GM21447 (cell line): ENCODE results near the gene EPO.
"Not testable (repeated sequence)": the region's sequence is repeated elsewhere in the genome, so short reads cannot be mapped to it uniquely, and the experiment has no call there.

ENCODE experiments used
- ATAC-seq: cut with Tn5 transposase; IDR thresholded peaks from one replicate; pipeline ENCODE4 v1.9.1; 2021; ENCODE audit not compliant: unreplicated experiment

The EPO gene

DNA sequence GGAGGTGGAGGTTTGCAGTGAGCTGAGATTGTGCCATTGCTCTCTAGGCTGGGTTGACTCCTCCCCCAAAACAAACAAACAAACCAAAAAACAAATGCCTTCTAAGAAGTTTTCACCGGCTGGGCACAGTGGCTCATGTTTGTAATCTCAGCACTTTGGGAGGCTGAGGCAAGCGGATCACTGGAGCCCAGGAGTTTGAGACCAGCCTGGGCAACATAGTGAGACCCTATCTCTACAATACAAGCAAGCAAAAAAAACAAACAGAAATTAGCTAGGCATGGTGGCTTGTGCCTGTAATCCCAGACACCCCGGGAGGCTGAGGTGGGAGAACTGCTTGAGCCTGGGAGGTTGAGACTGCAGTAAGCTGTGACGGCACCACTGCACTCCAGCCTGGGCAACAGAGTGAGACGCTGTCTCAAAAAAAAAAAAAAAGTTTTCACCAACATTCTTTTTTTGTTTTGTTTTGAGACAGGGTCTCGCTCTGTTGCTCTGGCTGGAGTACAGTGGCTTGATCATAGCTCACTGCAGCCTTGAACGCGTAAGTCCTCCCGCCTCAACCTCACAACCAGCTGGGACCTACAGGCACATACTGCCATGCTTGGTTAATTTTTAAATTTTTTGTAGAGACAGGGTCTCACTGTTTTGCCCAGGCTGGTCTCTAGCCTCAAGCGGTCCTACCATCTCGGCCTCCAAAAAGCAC, 11.8 kb downstream of the EPO start:
- ATAC-seq = no peak

DNA sequence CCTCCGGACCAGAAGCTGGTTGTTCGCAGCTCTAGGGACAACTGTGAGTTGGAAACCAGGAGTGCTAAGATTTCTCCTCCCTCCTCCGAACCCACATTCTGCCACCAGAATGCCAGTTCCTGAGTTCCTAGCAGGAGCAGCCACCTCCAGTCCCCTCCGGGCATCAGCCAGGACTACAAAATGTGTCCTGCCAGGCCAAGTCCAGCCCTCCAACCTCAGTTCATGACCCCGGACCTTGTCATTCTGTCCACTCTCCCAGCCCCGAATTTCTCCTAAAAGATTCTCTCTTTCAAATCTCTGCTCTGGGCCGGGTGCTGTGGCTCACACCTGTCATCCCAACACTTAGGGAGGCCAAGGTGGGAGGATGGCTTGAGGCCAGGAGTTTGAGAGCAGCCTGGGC, 15.5 kb downstream of the EPO start:
- no peak for ATAC-seq

GRCh38 chr7:100736671-100737070, 16.4 kb downstream of the EPO start:
- ATAC-seq = no peak

- no peak for ATAC-seq
These were observed 19.7 kb downstream of the EPO start for GRCh38 chr7:100739934-100740333.

DNA sequence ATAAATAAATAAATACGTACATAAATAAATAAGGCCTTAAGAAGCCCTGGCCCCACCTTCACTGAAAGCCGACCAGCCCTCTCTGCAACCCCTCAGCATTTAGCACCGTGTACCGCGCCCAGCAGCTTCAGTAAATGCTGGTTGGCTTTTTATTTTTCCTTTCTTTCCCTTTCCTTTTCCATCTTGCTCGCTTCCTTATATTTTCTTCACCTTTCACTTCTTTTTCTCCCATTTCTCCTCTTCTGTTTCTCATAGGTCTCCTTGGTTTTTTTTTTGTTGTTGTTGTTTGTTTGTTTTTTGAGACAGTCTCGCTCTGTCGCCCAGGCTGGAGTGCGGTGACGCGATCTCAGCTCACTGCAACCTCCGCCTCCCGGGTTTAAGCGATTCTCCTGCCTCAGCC, 24.3 kb downstream of the EPO start:
- ATAC-seq = no peak

- ATAC-seq = no peak
These were observed 24.9 kb downstream of the EPO start for GRCh38 chr7:100745184-100745583.

DNA sequence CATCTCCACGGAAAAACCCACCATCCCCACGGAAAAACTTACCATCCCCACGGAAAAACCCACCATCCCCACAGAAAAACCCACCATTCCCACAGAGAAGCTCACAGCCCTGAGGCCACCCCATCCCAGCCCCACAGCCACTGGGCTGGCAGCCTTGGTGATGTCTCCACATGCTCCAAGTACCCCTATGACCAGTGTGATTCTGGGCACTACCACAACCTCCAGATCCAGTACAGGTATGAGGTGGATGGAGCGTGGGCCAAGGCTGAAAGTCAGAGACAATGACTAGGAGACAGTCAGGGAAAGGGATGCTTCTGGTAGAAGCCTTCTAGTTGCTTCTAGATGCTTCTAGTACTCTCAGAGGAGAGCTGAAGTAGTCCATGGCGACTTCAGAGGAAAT, 32.7 kb downstream of the EPO start:
- no peak for ATAC-seq

DNA sequence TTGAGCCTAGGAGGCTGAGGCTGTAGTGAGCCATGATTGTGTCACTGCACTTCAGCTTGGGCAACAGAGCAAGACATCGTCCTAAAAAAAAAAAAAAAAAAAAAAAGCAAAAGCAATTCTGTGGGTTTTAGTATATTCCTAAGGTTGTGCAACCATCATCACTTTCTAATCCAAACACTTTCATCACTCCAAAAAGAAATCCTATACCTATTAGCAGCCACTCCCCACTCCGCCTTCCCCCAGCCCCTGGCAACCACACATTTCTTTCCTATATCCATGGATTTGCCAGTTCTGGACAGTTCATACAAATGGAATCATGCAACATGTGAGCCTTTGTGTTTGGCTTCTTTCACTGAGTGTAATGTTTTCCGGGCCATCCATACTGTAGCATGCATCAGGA, 33.5 kb downstream of the EPO start:
- ATAC-seq = no peak

GRCh38 chr7:100759357-100760171, 39.3 kb downstream of the EPO start:
- ATAC-seq = no peak

DNA sequence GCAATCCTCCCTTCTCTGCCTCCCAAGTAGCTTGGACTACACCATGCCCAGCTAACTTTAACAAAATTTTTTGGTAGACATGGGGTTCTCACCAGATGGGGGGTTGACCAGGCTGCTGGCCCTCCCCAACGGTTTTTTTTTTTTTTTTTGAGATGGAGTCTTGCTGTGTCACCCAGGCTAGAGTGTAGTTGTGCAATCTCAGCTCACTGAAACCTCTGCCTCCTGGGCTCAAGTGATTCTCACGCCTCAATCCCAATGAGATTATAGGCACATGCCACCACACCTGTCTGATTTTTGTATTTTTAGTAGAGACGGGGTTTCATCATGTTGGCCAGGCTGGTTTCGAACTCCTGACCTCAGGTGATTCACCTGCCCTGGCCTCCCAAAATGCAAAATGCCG, 42.6 kb downstream of the EPO start:
- ATAC-seq = not testable (repeated sequence)

DNA sequence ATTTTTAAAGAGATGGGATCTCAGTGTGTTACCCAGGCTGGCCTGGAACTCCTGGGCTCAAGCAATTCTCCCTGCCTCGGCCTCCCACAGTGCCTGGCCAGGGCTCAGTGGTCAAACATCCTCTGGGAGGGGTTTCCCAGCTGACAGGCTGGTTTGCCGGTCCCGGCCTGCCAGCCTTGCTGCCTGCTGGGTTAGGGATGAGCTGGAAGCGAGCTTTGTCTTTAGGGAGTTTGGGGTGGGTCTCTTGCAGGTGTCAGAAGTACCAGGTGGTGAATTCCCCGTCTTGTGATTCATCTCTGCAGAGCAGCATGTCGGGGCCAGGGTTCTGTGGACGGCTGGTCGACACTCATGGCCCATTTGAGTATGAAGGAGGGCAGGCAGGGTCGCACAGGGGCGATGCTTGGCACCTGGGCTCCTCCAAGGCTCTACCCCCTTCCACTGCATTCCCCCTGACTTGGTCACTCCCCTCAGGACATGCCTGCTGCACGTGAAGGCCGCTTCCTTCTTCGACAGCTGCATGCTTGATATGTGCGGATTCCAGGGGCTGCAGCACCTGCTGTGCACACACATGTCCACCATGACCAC, 43.4 kb downstream of the EPO start:
- ATAC-seq = no peak

GRCh38 chr7:100764841-100765240, 44.6 kb downstream of the EPO start:
- no peak for ATAC-seq

DNA sequence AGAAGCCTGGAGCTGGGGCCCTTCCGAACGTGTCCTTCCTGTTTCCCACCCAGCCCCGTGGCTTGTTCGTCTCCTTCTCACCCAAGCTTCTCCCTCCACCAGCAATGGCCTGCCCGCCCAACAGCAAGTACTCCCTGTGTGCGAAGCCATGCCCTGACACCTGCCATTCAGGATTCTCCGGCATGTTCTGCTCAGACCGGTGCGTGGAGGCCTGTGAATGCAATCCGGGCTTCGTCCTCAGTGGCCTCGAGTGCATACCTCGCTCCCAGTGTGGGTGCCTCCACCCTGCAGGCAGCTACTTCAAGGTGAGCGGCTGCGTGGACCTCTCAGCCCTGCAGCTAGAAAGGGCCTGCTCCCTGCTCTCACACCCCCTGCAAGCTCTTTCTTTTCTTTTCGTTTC, 45.0 kb downstream of the EPO start:
- ATAC-seq = no peak

- no peak for ATAC-seq
These were observed 48.5 kb downstream of the EPO start for GRCh38 chr7:100768784-100769183.
